Stimulated activated CD8-positive, alpha-beta memory T cell treated with anti-CD3 and anti-CD28 coated beads, Interleukin-12 subunit alpha, Interleukin-12 subunit beta, amount 100 ng/mL, for 4 hours (primary cell): Measurements from ENCODE around the gene ETFA.
"Not testable (repeated sequence)": the region's sequence is repeated elsewhere in the genome, so short reads cannot be mapped to it uniquely, and the experiment has no call there.

Experiments
- DNase-seq: peaks from one replicate; pipeline ENCODE4 v3.0.0-alpha.2; 2020; ENCODE audit warnings: low read depth

ETFA gene

GRCh38 chr15:76270876-76271275 lies 40.4 kb downstream of the ETFA start:
- DNase-seq = no peak

- no peak for DNase-seq
Measured at GRCh38 chr15:76267077-76267476, 44.2 kb downstream of the ETFA start.

- not testable (repeated sequence) for DNase-seq
Measured at GRCh38 chr15:76265769-76266168, 45.5 kb downstream of the ETFA start.

GRCh38 chr15:76260246-76260938 lies 50.9 kb downstream of the ETFA start:
- DNase-seq = no peak

GRCh38 chr15:76259392-76259791 lies 51.9 kb downstream of the ETFA start:
- no peak for DNase-seq

GRCh38 chr15:76258460-76258859 lies 52.8 kb downstream of the ETFA start:
- DNase-seq = no peak

- DNase-seq = no peak
Measured at GRCh38 chr15:76253691-76254473, 57.4 kb downstream of the ETFA start.

- DNase-seq = no peak
Measured at GRCh38 chr15:76252249-76252648, 59.0 kb downstream of the ETFA start.

- DNase-seq = no peak
Measured at GRCh38 chr15:76251717-76252116, 59.6 kb downstream of the ETFA start.

GRCh38 chr15:76245072-76245610 lies 66.1 kb downstream of the ETFA start:
- DNase-seq = no peak

GRCh38 chr15:76239786-76240185 lies 71.5 kb downstream of the ETFA start:
- DNase-seq = no peak

GRCh38 chr15:76236350-76236749 lies 74.9 kb downstream of the ETFA start:
- DNase-seq = no peak

GRCh38 chr15:76235186-76235826 lies 76.0 kb downstream of the ETFA start:
- DNase-seq = no peak

- DNase-seq = no peak
Measured at GRCh38 chr15:76234337-76234889, 76.9 kb downstream of the ETFA start.

GRCh38 chr15:76233921-76234320 lies 77.3 kb downstream of the ETFA start:
- no peak for DNase-seq

- no peak for DNase-seq
Measured at GRCh38 chr15:76229266-76229665, 82.0 kb downstream of the ETFA start.

GRCh38 chr15:76223521-76223920 lies 87.7 kb downstream of the ETFA start:
- no peak for DNase-seq

- DNase-seq = no peak
Measured at GRCh38 chr15:76222159-76222558, 89.1 kb downstream of the ETFA start.

- no peak for DNase-seq
Measured at GRCh38 chr15:76221085-76221767, 90.0 kb downstream of the ETFA start.

GRCh38 chr15:76217882-76218217 lies 93.4 kb downstream of the ETFA start:
- DNase-seq = no peak

GRCh38 chr15:76217029-76217881 lies 94.0 kb downstream of the ETFA start:
- DNase-seq = no peak
